Vagina (tissue), 2 donors: ENCODE data around the gene SOX4. TPM values are rescaled to one million over a fixed set of nuclear protein-coding genes. Genes with fewer than 3 reads are reported as not detected.

ENCODE experiments used
- DNase-seq, 2 donors: peaks; one replicate each; pipeline ENCODE4 v3.0.0-alpha.2; 2017; ENCODE audit errors: extremely low spot score in 2 of 2
- H3K27ac ChIP-seq: fragments of 200-600 bp; sonication (generic); one replicate; pipeline ENCODE4 v1.5.1; 2019
- H3K27me3 ChIP-seq: fragments of 200-600 bp; sonication (generic); one replicate; pipeline ENCODE4 v1.5.1; 2019
- H3K36me3 ChIP-seq, 2 donors: fragments of 200-600 bp; sonication (generic); one replicate each; pipeline ENCODE4 v1.5.1; 2017 to 2019
- H3K4me1 ChIP-seq: fragments of 200-600 bp; sonication (generic); one replicate; pipeline ENCODE4 v1.5.1; 2019
- H3K4me3 ChIP-seq, 2 donors: fragments of 200-600 bp; sonication (generic); 1 replicate in 1 of 2; 2 replicates in 1 of 2; pipeline ENCODE4 v1.5.1; 2016 to 2019
- H3K9me3 ChIP-seq: fragments of 200-600 bp; sonication (generic); one replicate; pipeline ENCODE4 v1.5.1; 2019
- POLR2A ChIP-seq, 2 donors: fragments of 450-650 bp; IDR thresholded peaks; one replicate each; pipeline ENCODE4 v1.6.1; 2017; ENCODE audit warnings: antibody characterized with exemption in 2 of 2, mild to moderate bottlenecking in 2 of 2, moderate library complexity in 2 of 2
- POLR2AphosphoS5 ChIP-seq, 2 donors: sonication (generic); formaldehyde crosslinking; IDR thresholded peaks; one replicate each; pipeline ENCODE4 v1.9.0; 2017; ENCODE audit warnings: antibody characterized with exemption in 2 of 2, mild to moderate bottlenecking in 2 of 2, low read depth in 1 of 2; ENCODE audit not compliant: insufficient read depth in 1 of 2
- intact Hi-C: fragments of 100-400 bp; cut with DNase I; formaldehyde crosslinking; loops from one replicate; pipeline ENCODE4 v1.15.1; 2023
- total RNA-seq: library from RNA; depleted of rRNA; stranded (reverse); fragments of >200 nt; gene quantifications from one replicate; pipeline ENCODE4 v1.2.3, GENCODE V29; 2016
- TF ChIP-seq, protein P1 (sequence below), 3 experiments: fragments of 450-650 bp in 2 of 3; fragments of 200-600 bp in 1 of 3; sonication (generic) in 1 of 3; IDR thresholded peaks; one replicate each; pipeline ENCODE4 v1.5.1; 2017 to 2019; ENCODE audit warnings: antibody characterized with exemption in 3 of 3, mild to moderate bottlenecking in 2 of 3, moderate library complexity in 2 of 3

Gene SOX4
- total RNA-seq, 1 donor from 2014 or later = 11.5 TPM

DNA sequence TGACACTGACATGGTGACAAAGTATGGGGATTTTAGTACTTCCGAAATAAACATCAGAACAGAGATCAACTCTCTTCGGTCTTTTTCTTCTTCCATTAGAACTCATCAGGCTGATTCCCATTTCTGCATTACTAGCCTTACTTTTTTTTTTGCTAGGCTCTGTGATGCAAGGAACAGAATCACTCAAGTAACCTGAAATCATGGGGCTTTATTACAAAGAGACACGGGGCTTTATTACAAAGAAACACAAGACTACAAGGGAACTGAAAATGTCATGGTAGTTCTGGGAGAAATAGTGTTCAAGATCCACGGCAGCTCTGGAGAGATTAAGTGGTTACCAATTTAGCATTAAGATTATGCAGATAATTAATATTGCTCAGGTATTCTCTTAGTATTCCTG is 11.6 kb downstream of the SOX4 start:
- no peak for DNase-seq
- H3K27ac ChIP-seq = no peak overlapping the region
- no peaks in the 10 kb centered on the region for H3K27me3 ChIP-seq
- intact Hi-C loops = no loop called here
- no peaks in the 10 kb centered on the region for H3K4me1 ChIP-seq
- TF ChIP-seq, protein P1, sequence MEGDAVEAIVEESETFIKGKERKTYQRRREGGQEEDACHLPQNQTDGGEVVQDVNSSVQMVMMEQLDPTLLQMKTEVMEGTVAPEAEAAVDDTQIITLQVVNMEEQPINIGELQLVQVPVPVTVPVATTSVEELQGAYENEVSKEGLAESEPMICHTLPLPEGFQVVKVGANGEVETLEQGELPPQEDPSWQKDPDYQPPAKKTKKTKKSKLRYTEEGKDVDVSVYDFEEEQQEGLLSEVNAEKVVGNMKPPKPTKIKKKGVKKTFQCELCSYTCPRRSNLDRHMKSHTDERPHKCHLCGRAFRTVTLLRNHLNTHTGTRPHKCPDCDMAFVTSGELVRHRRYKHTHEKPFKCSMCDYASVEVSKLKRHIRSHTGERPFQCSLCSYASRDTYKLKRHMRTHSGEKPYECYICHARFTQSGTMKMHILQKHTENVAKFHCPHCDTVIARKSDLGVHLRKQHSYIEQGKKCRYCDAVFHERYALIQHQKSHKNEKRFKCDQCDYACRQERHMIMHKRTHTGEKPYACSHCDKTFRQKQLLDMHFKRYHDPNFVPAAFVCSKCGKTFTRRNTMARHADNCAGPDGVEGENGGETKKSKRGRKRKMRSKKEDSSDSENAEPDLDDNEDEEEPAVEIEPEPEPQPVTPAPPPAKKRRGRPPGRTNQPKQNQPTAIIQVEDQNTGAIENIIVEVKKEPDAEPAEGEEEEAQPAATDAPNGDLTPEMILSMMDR (IDR thresholded peaks at IDR 0.05) = no peak
- no peak for TF ChIP-seq POLR2AphosphoS5 (IDR thresholded peaks at IDR 0.05; ENCODE audit: insufficient read depth in 1 of 2, low read depth in 1 of 2)
- TF ChIP-seq POLR2A (IDR thresholded peaks at IDR 0.05) = no peak
- H3K9me3 ChIP-seq = no peaks in the 10 kb centered on the region
- H3K4me3 ChIP-seq = no peak overlapping the region
- no peaks in the 10 kb centered on the region for H3K36me3 ChIP-seq

DNA sequence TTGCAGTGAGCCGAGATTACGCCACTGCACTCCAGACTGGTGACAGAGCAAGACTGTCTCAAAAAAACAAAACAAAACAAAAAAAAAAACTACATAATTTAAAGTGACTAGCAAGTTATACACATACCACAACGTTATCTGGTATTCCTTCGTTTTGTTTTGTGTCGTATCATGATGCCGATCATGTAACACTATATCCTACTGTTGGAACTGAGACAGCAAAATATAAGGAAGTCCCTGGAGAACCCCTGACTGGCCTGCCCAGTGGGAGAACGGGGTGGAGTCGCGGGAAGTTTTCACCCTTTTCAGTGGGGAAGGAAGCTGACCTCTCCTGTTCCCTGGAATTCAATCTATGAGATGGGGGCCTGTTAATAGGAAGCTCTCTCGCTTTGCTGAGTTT is 15.1 kb downstream of the SOX4 start:
- no peaks in the 10 kb centered on the region for H3K27me3 ChIP-seq

DNA sequence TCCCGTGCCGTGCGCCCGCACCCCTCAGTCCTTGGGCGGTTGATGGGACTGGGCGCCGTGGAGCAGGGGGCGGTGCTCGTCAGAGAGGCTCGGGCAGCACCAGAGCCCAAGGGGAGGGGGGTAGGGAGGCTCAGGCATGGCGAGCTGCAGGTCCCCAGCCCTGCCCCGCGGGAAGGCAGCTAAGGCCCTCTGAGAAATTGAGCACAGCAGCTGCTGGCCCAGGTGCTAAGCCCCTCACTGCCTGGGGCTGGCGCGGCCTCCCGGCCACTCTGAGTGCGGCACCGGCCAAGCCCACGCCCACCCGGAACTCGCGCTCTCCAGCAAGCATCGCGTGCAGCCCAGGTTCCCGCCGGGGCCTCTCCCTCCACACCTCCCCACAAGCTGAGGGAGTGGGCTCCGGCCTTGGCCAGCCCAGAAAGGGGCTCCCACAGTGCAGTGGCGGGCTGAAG is 16.4 kb downstream of the SOX4 start:
- intact Hi-C loops = no loop called here

More for the DNA sequence above, 15.1 kb downstream of the SOX4 start:
- Histone ChIP-seq H3K27ac (no peak overlapping the region), H3K9me3 (no peaks in the 10 kb centered on the region), H3K4me3 (no peak overlapping the region), H3K36me3 (no peaks in the 10 kb centered on the region), H3K4me1 (no peaks in the 10 kb centered on the region)
- DNase-seq = no peak
- intact Hi-C loops = no loop called here
- TF ChIP-seq, protein P1 (IDR thresholded peaks at IDR 0.05) = no peak
- no peak for TF ChIP-seq POLR2A (IDR thresholded peaks at IDR 0.05)
- TF ChIP-seq POLR2AphosphoS5 (IDR thresholded peaks at IDR 0.05; ENCODE audit: insufficient read depth in 1 of 2, low read depth in 1 of 2) = no peak

DNA sequence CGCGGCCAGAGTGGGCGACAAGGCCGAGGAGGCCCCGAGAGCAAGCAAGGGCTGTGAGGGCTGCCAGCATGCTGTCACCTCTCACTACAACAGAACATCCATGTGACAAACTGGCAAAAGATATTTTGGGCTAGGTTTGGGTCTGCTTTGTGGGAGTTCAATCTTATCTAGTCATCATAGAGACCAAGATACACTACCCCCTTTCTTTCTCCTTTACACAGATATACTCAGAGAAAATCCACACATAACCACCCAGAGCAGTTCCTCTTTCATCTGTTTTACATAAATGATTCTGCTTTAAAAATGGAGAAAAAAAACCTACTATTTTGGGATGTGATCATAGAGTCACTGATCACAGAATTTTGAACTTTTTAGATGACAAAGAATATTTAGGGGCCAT is 16.8 kb downstream of the SOX4 start:
- H3K4me3 ChIP-seq = no peak overlapping the region
- H3K36me3 ChIP-seq = no peaks in the 10 kb centered on the region
- no peak for DNase-seq
- no peaks in the 10 kb centered on the region for H3K27me3 ChIP-seq
- no peaks in the 10 kb centered on the region for H3K4me1 ChIP-seq
- TF ChIP-seq, protein P1 (IDR thresholded peaks at IDR 0.05) = no peak
- TF ChIP-seq POLR2A (IDR thresholded peaks at IDR 0.05) (no peak), POLR2AphosphoS5 (IDR thresholded peaks at IDR 0.05; ENCODE audit: insufficient read depth in 1 of 2, low read depth in 1 of 2) (no peak)
- intact Hi-C loops = no loop called here
- no peaks in the 10 kb centered on the region for H3K9me3 ChIP-seq
- no peak overlapping the region for H3K27ac ChIP-seq

More for the DNA sequence above, 16.4 kb downstream of the SOX4 start:
- DNase-seq = no peak
- Histone ChIP-seq H3K36me3 (no peaks in the 10 kb centered on the region), H3K9me3 (no peaks in the 10 kb centered on the region), H3K4me3 (no peak overlapping the region), H3K27me3 (no peaks in the 10 kb centered on the region), H3K4me1 (no peaks in the 10 kb centered on the region), H3K27ac (no peak overlapping the region)
- TF ChIP-seq, protein P1 (IDR thresholded peaks at IDR 0.05) = no peak
- TF ChIP-seq POLR2A (IDR thresholded peaks at IDR 0.05) (no peak), POLR2AphosphoS5 (IDR thresholded peaks at IDR 0.05; ENCODE audit: insufficient read depth in 1 of 2, low read depth in 1 of 2) (no peak)

DNA sequence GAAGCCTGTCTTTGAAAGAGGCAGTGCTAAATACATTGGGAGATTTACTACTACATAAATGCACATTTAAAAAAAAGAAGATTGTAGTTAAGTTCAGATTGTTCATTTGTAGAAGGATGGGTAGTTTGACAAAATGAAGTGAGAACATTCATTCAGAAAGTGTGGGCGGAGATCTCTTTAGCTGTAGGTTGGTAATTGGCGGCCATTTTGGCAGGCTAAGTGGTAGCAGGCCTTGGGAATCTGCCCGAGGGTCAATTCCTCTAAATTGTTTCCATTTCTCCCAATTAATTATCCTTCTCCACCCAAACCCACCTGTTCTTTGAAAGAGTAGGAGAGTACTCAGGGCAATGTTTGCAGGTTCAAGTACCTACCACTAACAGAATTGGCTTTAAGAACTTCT is 17.9 kb downstream of the SOX4 start:
- intact Hi-C loops = no loop called here
- TF ChIP-seq, protein P1 (IDR thresholded peaks at IDR 0.05) = no peak
- Histone ChIP-seq H3K36me3 (no peaks in the 10 kb centered on the region), H3K27me3 (no peaks in the 10 kb centered on the region), H3K27ac (no peak overlapping the region), H3K4me1 (no peaks in the 10 kb centered on the region), H3K9me3 (no peaks in the 10 kb centered on the region), H3K4me3 (no peak overlapping the region)
- no peak for DNase-seq
